NCI-H2196 treated with DMSO at 0.1 percent for 48 hours (cell line): ENCODE results near the gene PTPRO.
"Not testable (repeated sequence)": the region's sequence is repeated elsewhere in the genome, so short reads cannot be mapped to it uniquely, and the experiment has no call there.

Experiments
- DNase-seq: peaks from one replicate; lab custom pipeline; 2025; ENCODE audit not compliant: unreplicated experiment; lab: John Stamatoyannopoulos, UW

Gene PTPRO

DNA sequence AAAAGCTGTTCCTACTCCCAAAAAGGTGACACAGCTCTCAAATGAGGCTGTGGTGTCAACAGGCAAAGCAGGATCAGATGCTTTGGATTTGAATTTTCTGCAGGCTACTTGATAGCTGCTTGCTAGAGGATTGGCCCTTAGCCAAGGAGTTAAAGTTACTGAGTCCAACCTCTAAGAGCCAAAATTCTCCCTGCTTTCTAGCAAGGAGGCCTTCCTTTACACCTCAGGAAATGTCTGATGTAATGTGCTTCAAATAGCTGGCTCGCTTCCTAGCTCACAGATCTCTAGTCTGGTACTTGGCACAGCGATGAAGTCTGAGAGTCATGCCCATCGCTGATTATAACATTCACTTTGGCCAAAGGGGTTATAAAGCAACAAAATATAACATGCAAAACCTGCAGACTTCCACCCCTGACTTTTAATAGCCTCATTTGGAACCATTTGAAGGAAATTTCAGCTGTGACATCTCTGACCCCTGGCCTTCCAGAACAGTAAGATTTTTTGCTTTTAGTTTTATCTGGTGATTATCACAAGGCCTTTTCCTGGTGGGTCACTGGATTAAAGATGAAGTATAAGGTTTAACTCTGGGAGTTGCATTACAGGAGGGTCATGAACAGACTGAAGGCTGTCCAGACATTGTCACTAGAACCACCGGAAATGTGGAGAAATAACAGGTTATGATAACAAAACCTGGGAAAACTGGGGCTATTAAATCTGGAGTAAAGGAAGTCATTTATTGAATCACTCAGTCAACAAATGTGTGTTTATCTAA, 277.1 kb downstream of the PTPRO start:
- peak; percentile 3 for DNase-seq

DNA sequence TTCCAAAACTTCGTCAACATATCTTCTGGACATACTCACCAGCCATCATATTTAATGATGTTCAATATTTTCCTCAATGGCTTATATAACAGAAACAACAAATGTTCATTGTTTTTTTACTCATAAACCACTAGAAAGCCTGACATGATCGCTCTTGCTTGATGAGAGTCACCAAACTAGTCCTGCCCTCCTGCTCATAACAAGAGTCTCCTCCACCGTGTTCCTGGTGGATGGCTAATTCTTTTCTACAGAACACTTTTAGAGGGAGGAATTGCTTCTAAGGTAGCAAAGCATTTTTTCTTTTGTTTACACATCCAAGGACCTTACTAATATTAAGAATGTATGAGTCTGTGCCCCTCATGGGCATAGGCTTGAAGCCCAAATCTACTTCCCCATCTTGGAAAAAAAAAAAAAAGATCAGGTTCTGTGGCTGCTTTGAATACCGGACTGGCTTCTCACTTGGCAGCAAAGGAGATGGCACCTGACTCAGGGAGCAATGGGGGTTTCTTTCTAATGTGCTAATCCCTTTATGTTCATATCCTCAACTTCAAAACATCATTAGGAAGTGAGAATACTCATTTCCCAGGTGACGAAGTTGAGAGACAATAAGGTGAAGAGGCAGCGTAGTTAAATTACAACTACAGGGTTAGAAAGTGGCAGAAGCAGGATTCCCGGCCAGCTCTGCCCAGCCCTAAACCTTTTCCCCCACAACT, 278.1 kb downstream of the PTPRO start:
- DNase-seq, result no peak

DNA sequence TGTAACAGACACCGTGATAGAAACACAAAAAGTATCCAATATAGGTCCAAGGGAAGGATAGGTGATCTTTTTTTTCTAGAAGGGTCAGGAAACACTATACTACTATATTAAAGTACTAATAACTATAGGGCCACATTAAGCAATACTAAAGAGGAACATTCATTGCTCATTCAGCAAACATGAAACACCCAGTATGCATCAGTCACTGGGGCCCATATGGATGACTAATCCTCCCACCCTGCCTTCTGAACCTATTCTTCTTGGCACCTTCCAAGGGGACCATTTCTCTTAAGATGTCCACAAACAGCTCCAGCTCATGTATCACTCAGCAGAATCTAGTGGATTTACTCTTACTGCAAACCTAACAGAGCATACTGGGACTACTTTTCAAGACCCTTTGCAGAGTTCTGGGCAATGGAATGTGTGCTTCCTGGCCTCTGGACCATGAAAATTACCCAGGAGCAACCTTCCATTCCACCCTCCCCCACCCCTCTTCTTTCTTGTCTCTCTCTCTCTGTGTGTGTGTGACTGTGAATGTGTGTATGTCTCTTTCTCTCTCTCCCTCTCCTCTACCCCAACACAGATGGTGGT, 279.0 kb downstream of the PTPRO start:
- DNase-seq, result no peak

DNA sequence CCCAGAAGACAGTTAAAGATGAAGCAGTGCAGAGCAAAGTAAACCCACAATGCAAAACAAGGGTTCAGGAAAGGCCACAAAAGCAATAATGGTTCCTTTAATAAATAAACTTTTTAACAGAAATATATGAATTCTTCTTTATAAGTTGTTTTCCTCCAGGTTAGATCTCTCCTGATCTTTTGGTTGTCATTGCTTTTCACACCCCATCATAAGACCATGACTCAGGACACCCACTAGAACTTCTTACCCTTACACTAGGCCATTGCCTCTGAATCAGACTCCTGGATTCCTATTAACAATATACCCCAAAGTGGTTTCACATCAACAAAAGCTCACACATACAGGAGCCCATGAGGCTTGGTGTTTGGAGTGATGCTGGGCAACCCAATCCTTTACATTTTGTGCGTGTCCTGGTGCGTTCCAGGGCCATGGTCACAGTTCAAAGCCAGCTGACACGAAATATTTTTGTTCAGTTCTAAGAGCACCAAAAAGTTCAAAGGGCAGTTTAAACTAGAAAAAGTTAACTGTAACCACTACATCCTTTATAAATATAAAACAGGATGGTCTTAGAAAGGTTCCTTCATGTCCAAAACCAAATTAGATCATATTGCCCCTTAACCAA, 279.9 kb downstream of the PTPRO start:
- no peak for DNase-seq

DNA sequence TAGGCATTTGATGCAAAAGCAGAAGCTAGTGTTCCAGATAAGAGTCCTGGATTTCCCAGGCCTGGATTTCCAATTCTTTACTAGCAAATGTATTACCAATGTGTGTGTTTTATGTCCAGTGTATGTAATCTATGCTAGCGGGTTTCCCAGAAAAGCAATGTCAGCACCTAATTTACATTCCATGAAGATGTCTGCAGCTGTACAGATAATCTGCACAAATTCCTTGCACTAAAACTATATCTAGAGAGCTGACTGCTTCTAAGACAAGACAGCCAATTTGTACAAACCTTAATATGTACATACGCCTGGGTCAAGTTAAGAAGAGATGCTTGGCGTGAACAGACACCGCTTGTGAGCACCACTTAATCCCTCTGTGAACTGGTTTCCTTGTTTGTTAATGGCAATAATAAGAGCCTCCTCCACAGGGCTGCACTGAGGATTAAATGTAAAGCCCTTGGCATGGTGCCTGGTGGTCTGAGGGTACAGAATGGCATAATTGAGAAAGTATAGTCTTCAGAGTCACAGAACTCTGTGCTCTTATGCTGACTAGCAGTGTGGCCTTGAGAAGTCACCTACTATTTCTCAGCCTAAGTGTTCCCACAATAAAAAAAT, 281.3 kb downstream of the PTPRO start:
- DNase-seq, result no peak

DNA sequence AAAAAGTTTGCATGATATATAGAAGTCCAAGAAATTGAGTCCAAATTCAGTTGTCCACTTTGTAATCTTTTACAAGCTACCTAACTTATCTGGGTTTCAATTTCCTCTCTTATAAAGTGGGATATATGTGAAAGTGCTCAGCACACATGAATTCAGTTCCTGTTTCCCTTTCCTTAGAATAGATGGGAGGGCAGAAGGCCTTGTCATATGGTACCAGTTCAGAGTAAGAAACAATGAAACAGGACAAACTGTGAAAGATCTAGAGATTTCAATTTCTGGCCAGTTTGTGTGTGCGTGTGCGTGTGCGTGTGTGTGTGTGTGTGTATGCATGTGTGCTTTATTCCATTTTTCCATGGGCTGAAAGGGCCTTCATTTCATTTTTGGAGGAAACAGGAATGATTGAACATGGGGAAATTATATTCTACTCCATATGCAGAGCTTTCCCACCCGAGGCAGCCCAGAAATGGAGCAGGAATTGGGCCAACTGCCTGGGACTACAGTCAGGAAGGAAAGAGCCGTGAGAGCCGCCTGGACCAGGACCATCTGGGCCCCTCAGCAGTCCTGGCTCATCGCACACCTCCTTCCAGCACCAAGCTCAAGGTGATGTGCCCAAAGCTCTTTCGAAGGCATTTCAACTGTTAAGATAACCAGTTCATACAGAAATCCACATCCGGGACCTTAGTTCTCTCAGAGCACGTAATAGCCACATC, 283.7 kb downstream of the PTPRO start:
- no peak for DNase-seq

DNA sequence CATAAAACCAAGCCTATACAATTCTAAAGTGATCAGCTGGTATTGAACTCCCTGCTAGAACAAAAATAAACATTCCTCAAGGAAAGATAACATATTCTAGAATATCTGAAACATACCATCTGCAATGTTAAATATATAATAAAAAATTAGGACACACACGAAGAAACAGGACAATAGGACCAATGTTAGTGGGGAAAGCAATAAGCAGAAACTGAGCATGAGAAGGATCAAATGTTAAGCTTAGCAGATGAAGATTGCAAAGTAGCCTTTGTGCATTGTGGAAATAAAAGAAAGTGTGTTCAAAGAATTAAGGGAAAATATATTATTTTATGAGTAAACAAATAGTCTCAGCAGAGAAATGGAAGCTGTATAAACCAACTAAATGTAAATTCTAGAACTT, 286.1 kb downstream of the PTPRO start:
- no peak for DNase-seq

DNA sequence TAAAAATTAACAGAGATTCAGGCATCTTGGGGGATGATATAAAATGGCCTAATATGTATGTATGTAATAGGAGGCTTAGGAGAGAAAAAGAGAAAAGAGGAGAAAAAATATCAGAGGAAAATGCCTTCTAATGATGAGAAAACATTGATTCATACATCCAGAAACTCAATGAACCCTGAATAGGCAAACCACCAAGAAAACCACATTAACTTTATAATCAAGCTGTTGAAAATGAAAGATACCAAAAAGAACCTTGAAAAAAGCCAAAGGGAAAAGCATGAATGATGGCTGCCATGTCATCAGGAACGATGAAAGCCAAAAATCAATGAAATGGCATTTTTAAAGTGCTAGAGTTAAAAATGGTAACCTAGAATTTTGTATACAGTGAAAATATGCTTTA, 286.6 kb downstream of the PTPRO start:
- no peak for DNase-seq

DNA sequence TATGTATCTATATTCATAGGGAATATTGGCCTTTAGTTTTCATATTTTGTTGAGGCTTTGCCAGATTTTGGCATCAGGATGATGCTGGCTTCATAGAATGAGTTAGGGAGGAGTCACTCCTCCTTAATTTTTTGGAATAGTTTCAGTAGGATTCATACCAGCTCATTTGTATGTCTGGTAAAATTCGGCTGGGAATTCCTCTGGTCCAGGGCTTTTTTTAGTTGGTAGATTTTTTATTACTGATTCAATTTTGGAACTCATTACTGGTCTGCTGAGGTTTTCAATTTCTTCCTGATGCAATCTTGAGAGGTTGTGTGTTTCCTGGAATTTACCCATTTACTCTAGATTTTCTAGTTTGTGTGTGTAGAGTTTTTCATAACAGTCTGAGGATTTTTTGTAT, 291.7 kb downstream of the PTPRO start:
- no peak for DNase-seq

DNA sequence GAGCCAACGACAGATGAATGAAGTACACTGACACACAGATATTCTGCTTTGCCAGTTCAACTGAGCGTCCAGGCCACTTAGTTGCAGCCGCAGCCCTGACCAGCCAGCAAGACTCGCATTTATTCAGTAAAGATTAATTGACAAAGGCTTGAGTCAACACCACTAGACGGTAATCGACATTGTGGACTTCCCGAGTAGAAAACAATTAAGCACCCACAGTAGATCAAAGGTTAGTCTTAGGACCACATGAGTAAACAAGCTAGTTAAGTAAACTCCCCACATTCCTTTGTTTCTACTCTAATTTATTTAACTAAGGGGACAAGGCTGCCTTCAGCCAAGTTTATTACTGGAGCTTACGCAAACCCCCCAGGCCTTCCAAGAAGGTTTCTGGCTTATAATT, 294.2 kb downstream of the PTPRO start:
- not testable (repeated sequence) for DNase-seq

DNA sequence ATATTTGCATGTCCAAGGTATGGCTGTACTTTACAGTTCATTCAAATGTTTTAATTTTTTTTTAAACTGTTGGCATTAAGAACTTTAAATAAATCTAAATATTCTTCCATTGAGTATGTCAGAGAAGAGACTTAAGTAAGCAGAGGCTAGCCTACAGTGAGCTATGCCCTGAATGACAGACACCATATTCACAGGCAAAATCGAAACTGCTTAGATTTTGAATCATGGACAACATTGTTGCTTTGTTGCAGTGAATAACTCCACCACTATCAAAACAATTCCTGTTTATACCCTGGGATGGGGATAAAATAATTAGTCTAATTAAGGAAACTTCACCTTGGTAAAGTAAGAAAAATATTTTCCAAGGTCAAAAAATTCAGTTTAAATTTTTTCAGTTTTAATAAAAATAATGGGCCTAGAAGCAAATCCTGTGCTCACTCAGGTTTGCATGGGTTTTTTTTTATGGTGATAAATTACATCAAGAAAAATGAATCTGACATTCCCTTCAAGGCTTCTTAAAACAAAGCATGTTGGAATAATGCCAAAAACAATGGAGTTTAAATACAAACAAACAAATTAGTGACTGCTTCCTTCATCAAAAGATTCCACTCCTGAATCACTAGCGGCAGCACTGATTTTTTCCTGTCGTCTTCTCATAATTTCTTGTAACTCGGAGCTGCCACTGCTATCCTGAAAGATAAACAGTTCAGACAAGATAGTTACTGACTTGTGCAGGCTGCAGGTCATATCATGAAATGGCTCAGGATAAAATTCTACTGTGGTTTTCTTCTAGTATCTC, 298.6 kb downstream of the PTPRO start:
- no peak for DNase-seq

DNA sequence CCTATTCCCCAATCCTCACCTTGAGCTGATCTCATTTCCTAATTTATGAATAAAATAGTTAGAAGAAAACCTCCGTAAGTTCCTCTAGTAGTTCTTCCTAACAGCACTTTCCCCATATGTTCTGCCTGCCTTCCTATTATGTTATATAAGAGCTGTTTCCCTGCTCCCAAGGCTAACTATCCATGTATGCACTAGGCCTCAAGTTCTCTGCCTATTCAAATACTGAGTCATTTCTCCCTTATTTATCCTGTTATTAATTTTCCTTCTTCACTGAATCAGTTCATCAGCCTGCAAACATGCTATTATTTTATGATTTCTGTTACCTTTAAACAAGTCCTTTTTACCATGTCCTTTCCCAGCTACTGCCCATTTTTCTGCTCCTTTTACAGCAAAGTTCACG, 302.8 kb downstream of the PTPRO start:
- no peak for DNase-seq

DNA sequence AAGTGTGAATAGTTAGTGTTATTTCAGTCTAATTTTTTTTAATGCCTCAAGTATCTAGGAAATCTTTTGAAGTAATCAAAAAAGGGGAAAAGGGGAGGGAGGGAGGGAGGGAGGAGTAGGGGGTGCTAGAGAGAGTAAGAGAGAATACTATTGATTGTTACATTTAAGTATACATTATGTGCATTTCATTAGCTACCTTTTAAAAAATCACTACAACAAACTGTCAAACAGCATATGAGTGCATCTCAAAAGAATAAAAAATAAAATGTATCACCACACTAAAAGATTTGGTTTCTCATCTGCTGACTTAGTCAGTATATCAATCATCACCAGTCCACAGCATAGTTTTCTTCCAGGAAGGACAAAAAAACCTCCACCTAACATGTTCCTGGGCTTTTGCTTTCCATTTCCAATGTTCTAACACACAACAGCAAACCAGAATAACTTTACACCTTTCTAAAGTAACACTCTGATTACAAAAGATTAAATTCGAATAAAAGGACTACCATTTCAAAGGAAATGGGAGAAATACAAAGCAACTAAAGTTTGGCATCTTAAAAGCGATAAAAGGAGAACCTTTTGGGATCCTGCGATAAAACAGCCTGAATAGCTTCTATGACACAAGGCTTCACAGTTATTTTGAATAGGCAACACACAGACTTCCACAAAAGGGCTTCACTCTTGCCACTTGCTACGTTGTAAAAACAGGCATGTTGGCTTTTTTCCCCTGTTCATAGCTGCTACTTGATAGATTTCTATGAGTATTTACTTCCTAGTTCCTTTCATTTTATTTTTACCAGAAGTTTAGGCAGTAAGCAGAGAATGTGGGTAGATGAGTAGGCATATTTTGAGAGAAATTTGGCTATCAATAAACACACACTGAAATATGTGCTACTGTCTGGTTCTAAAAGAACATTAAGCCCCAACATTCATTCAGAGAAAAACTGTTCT, 306.0 kb downstream of the PTPRO start:
- DNase-seq, result no peak

DNA sequence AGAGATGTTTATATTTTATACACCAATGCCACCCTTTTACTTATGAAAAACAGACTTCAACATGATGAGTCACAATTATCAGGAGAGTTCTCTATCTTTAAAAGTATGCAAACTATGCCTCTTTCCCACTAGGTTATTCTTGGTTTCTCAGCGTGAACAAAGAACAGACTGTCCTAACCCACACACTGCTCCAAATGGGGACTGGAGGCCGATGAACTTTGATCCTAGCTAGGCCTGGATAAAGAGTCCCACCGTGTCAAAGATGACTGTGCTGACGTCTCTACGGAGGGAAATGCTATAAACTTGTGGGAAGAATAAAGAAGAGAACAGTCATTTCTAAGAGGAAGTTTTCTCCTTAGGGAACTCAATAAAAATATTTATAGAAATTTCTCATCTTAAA, 306.8 kb downstream of the PTPRO start:
- DNase-seq, result no peak

DNA sequence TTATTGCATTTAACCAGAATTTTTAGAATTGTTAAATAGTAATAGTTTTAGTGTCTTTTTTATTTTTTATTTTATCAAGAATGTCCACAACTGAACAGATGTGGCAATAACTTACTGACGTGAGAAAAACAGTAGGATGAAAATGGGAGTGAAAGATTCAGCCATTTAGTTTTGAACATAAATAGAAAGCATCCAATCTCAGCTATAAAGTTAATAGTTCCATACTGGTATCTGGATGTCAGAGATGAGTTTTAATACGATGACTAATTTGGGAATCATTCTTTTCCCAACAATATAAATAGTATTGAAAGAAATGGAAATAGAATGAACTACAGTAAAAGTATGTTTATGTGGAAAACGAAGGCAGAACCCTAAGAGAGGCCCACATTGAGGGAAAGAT, 307.5 kb downstream of the PTPRO start:
- no peak for DNase-seq

DNA sequence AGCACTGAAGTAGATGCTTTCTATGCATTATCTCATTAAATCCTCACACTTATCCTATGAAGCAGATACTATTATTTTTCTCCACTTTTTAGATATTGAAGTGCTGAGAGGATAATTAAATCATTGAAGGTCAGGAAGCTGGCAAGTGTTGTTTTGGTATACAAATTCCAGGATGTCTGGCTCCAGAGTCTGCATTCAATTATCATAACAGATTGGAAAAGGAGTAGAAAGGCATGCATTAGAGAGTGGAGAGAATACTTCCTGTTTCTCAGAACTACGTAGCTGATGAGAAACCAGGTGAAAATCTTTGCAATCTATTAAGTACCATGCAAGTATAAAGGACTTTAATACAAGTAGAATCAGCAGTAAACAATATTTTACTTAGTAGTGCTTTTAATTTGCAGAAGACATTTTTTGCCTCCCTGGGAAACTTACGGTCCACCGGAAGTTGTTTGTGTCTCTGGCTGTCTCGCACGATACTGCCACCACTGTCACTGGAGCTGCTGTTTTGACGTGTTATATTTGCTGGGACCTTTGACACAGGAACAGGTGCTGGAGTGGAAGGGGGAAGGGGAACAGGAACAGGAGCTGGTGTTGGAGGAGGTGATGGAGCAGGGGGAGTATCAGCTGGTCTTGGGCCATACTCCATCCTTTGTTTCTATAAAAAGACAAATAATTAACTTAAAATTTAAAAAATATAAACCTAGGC, 308.9 kb downstream of the PTPRO start:
- DNase-seq, result no peak

DNA sequence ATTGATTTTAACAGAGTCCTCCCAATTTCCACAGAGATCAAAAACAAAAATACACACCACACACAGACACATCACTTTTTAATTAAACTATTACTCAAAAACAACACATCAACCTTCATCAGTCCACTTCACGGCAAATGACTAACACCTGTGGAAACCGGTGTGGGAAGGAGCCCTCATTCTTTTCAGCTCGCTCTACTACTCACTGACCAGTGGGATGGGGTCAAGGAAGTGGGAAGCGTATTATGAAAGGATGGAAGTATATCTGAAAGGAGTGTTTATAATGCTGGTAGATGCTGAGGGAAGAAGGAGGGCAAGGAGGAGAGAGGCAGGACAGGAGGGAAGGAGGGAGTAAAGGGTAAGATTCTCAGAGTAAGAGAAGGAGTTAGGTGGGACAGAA, 310.4 kb downstream of the PTPRO start:
- DNase-seq, result no peak

DNA sequence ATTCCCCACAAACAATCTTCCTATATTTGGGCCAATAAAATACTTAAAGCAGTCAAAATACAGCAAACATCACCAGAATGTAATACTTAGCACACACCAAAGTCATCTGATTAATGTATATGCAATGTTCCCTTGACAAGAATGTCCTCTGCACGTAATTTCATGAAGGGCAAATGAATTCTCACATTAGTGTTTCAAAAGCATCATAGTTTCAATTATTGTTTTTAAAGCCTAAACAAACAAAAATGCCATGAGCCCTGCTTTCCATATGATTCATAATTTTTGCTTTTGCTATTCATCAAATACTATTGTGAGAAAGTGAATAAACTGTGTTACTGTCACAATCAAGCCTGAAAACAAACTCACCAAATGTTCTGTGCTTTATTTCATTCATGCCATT, 310.9 kb downstream of the PTPRO start:
- no peak for DNase-seq
